H1 (cell line): ENCODE results near the gene TRIM56. TPM values are rescaled to one million over a fixed set of nuclear protein-coding genes. Genes with fewer than 3 reads are reported as not detected.

Experiments used
- CTCF ChIP-seq, 3 experiments: IDR thresholded peaks; 1 replicate in 2 of 3; 2 replicates in 1 of 3; pipeline versions ENCODE4 v1.5.1 to v1.6.1; 2011; ENCODE audit warnings: low read length in 3 of 3, mild to moderate bottlenecking in 3 of 3, inconsistent platforms in 2 of 3, low read depth in 1 of 3, moderate library complexity in 1 of 3; ENCODE audit not compliant: insufficient read depth in 1 of 3; ENCODE audit errors: control extremely low read depth in 1 of 3
- SP2 ChIP-seq: IDR thresholded peaks from 2 replicates; pipeline ENCODE4 v1.6.1; 2012; ENCODE audit warnings: mild to moderate bottlenecking, low read length, inconsistent platforms
- polyA plus RNA-seq, 7 experiments: library from polyadenylated mRNA; depleted of rRNA in 3 of 7; stranded (reverse) in 5 of 7; unstranded in 2 of 7; fragments of >200 nt in 5 of 7; fragments of 200-250 nt in 2 of 7; gene quantifications; 1 replicate in 5 of 7; 2 replicates in 1 of 7; 4 replicates in 1 of 7; pipeline versions ENCODE4 v1.2.1 to v1.2.3, GENCODE V29; 2011 to 2013; ENCODE audit warnings: missing spikeins in 2 of 7, mixed read lengths in 2 of 7
- total RNA-seq: library from RNA; stranded (reverse); fragmentation: NEBNext Ultra II Directional; extraction: Animal tissue kit (Norgen Biotek cat#: 25700); gene quantifications from 2 replicates; pipeline ENCODE4 v1.2.1, GENCODE V29; 2021

TRIM56 gene
- total and polyA plus RNA-seq, 2 of the 8 experiments (the other 6 are each of a cell fraction or from before 2014, with no cell fraction given), result 2.0 to 17.5 TPM

GRCh38 chr7:101100858-101101847 lies 15.9 kb downstream of the TRIM56 start (continued):
- no peak for TF ChIP-seq SP2
- TF ChIP-seq CTCF (IDR thresholded peaks at IDR 0.05; ENCODE audit: control extremely low read depth in 1 of 3, insufficient read depth in 1 of 3, low read depth in 1 of 3, low read length in 3 of 3), result no peak
